K562 (cell line): Measurements from ENCODE around the gene CCDC85B. TPM values are rescaled to one million over a fixed set of nuclear protein-coding genes. Genes with fewer than 3 reads are reported as not detected.

Source experiments
- ADNP ChIP-seq: fragments of 200-800 bp; sonication (Bioruptor generic); IDR thresholded peaks from 2 replicates; pipeline ENCODE4 v1.6.1; 2016; ENCODE audit warnings: missing genetic modification characterization, missing compliant biosample characterization
- MIER1 ChIP-seq: fragments of 450-650 bp; IDR thresholded peaks from 2 replicates; pipeline ENCODE4 v1.6.1; 2016; ENCODE audit warnings: antibody characterized with exemption, mild to moderate bottlenecking, low read depth
- MTA3 ChIP-seq: fragments of 450-650 bp; formaldehyde crosslinking; IDR thresholded peaks from 2 replicates; pipeline ENCODE4 v1.6.1; 2017; ENCODE audit warnings: mild to moderate bottlenecking, borderline replicate concordance
- MXI1 ChIP-seq: IDR thresholded peaks from 2 replicates; pipeline ENCODE4 v1.6.1; 2011; ENCODE audit warnings: low read depth, mild to moderate bottlenecking, improper control_type of control experiment, low read length
- NR4A1 ChIP-seq, 2 experiments: fragments of 250-450 bp in 1 of 2; fragments of 450-650 bp in 1 of 2; sonication (Bioruptor Pico) in 1 of 2; IDR thresholded peaks; 2 replicates each; pipeline versions ENCODE4 v1.4.0 to v1.6.1; 2016 to 2020; ENCODE audit warnings: mild to moderate bottlenecking in 2 of 2, missing compliant biosample characterization in 1 of 2, missing genetic modification characterization in 1 of 2, moderate library complexity in 1 of 2
- PURB ChIP-seq: sonication (generic); formaldehyde crosslinking; IDR thresholded peaks from 2 replicates; pipeline ENCODE4 v1.9.0; 2021; ENCODE audit warnings: low read depth, mild to moderate bottlenecking, missing genetic modification reagents
- RBM17 ChIP-seq: fragments of 200-400 bp; formaldehyde crosslinking; IDR thresholded peaks from 2 replicates; pipeline ENCODE4 v1.6.1; 2017; ENCODE audit warnings: low read depth, mild to moderate bottlenecking, low read length, borderline replicate concordance
- SRF ChIP-seq, 2 experiments: fragments of 250-450, 450-650 bp in 1 of 2; sonication (Bioruptor Pico) in 1 of 2; sonication (generic) in 1 of 2; formaldehyde crosslinking; IDR thresholded peaks; 2 replicates each; pipeline versions ENCODE4 v1.5.0 to v1.5.1; 2020 to 2022; ENCODE audit warnings: mild to moderate bottlenecking in 1 of 2, missing genetic modification reagents in 1 of 2
- TAF1 ChIP-seq: IDR thresholded peaks from 2 replicates; pipeline ENCODE4 v1.6.1; 2011; ENCODE audit warnings: mild to moderate bottlenecking, low read length, moderate library complexity; ENCODE audit not compliant: insufficient read depth, control insufficient read depth, severe bottlenecking; ENCODE audit errors: extremely low read depth
- TEAD2 ChIP-seq: fragments of 450-650 bp; IDR thresholded peaks from 2 replicates; pipeline ENCODE4 v1.6.1; 2016; ENCODE audit warnings: missing genetic modification characterization, control low read depth, missing compliant biosample characterization
- YBX1 ChIP-seq: fragments of 450-650 bp; IDR thresholded peaks from 2 replicates; pipeline ENCODE4 v1.7.1; 2016; ENCODE audit warnings: mild to moderate bottlenecking
- ZBTB7A ChIP-seq: IDR thresholded peaks from 2 replicates; pipeline ENCODE4 v1.6.1; 2011; ENCODE audit warnings: low read depth, mild to moderate bottlenecking, low read length, moderate library complexity, borderline replicate concordance; ENCODE audit not compliant: control insufficient read depth
- ZNF12 ChIP-seq: sonication (generic); formaldehyde crosslinking; IDR thresholded peaks from 2 replicates; pipeline ENCODE4 v1.4.0; 2020; ENCODE audit warnings: mild to moderate bottlenecking, missing genetic modification reagents
- ZNF311 ChIP-seq: fragments of 250-450 bp; sonication (Bioruptor Pico); IDR thresholded peaks from 2 replicates; pipeline ENCODE4 v1.4.0; 2020; ENCODE audit warnings: mild to moderate bottlenecking, moderate library complexity
- ZNF589 ChIP-seq: fragments of 200-800 bp; sonication (Bioruptor generic); IDR thresholded peaks from 2 replicates; pipeline ENCODE4 v1.6.1; 2016; ENCODE audit warnings: low read depth, missing genetic modification characterization, missing compliant biosample characterization
- ZNF699 ChIP-seq: fragments of 250-450 bp; sonication (Bioruptor Pico); IDR thresholded peaks from 2 replicates; pipeline ENCODE4 v1.8.0; 2021; ENCODE audit warnings: mild to moderate bottlenecking, moderate library complexity; ENCODE audit not compliant: insufficient replicate concordance
- ZNF766 ChIP-seq: fragments of 200-800 bp; sonication (Bioruptor generic); conservative IDR thresholded peaks from 2 replicates; pipeline ENCODE4 v1.6.1; 2016; ENCODE audit warnings: missing genetic modification characterization, missing compliant biosample characterization
- ZNF830 ChIP-seq: fragments of 250-450 bp; sonication (Bioruptor Pico); IDR thresholded peaks from 2 replicates; pipeline ENCODE4 v1.5.0; 2021; ENCODE audit warnings: mild to moderate bottlenecking
- polyA plus RNA-seq, 8 experiments: library from polyadenylated mRNA; depleted of rRNA in 4 of 8; stranded (reverse) in 5 of 8; unstranded in 3 of 8; fragments of >200 nt; fragmentation: Nextera tagmentation in 2 of 8; fragmentation: Illumina TruSeq in 1 of 8; extraction: Ambion mirVana in 2 of 8; extraction: Trizol in 1 of 8; gene quantifications; 2 replicates each; pipeline versions ENCODE4 v1.2.1 to v1.2.3, GENCODE V29; 2011 to 2014; ENCODE audit warnings: inconsistent platforms in 1 of 8, missing spikeins in 1 of 8
- total RNA-seq, 7 experiments: library from RNA; depleted of rRNA in 6 of 7; stranded (reverse); fragments of >200 nt in 6 of 7; fragmentation: Illumina TruSeq in 2 of 7; extraction: Trizol in 2 of 7; gene quantifications; 2 replicates each; pipeline versions ENCODE4 v1.2.1 to v1.2.3, GENCODE V29; 2011 to 2021; ENCODE audit warnings: low replicate concordance in 1 of 7
- TF ChIP-seq, protein P1 (sequence below): sonication (generic); formaldehyde crosslinking; IDR thresholded peaks from 2 replicates; pipeline ENCODE4 v1.8.0; 2022; ENCODE audit warnings: mild to moderate bottlenecking, missing genetic modification reagents
- TF ChIP-seq, protein P2 (sequence below): fragments of 150-350 bp; IDR thresholded peaks from 2 replicates; pipeline ENCODE4 v1.6.1; 2014; ENCODE audit warnings: low read depth, mild to moderate bottlenecking, low read length, borderline replicate concordance
- TF ChIP-seq, protein P3 (sequence below): fragments of 250-450 bp; sonication (Bioruptor Pico); IDR thresholded peaks from 2 replicates; pipeline ENCODE4 v1.4.0; 2020; ENCODE audit warnings: mild to moderate bottlenecking, moderate library complexity, borderline replicate concordance

CCDC85B gene
- total and polyA plus RNA-seq, 9 of the 15 experiments (the other 6 are each of a cell fraction or from before 2014, with no cell fraction given) = 0.14 to 138 (median 6.2) TPM

DNA sequence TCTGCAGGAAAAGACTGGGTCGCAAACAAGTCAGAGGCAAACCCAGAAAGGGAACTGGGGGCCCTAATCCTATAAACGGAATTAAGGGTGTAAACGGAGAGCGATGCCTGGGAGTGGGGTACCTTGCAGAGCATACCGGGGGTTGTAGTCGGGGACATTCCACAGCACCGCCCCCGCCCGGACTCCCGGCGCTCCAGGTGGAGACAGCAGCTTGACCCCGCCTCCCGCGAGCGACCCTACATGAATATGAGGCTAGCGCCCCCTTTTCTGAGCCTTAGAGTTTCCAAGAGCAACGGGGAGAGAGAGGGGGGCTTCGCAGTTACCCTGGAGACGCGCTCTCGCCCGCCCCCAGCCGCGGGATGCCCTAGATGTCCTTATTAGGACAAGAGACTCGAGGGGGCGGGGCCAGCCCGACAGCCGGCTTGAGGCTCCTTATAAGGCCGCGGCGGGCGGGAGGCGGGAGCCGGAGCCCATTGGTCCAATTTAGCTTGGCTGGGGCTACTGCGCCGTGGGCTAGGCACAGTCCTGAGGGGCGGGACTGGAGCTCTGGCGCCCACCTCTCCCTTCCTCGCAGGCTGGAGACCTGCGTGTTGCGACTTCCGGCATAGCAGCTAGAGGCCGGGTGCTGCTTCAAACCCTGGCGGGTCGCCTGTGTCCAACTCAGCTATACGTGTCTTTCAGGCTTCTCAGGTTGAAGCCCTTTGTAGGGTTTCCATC lies 31.2 kb upstream of the CCDC85B start (continued):
- TF ChIP-seq, protein P1, sequence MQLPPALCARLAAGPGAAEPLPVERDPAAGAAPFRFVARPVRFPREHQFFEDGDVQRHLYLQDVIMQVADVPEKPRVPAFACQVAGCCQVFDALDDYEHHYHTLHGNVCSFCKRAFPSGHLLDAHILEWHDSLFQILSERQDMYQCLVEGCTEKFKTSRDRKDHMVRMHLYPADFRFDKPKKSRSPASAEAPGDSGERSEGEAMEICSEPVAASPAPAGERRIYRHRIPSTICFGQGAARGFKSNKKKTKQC (CRISPR knock-in tag) = no peak
- TF ChIP-seq NR4A1 (CRISPR knock-in tag; IDR thresholded peaks at IDR 0.05) (no peak), NR4A1 (tag; IDR thresholded peaks at IDR 0.05) (no peak), RBM17 (no peak), ZNF12 (no peak), ZNF766 (CRISPR knock-in tag) (peak; percentile 96), YBX1 (no peak), MIER1 (no peak), TEAD2 (tag) (0 out of 2 replicates have a peak, but pooled peaks have one; percentile 9), ZNF311 (CRISPR knock-in tag) (no peak), ZNF589 (CRISPR knock-in tag) (peak; percentile 96), ADNP (no peak), ZBTB7A (peak; percentile 91), ZNF699 (CRISPR knock-in tag) (no peak), ZNF830 (CRISPR knock-in tag) (no peak), PURB (CRISPR knock-in tag) (no peak), SRF (CRISPR knock-in tag; IDR thresholded peaks at IDR 0.05) (peak; percentile 99 to 100), TAF1 (peak; percentile 94), MTA3 (peak; percentile 73; the same call in 1 of the 2 replicates), MXI1 (peak; percentile 59; the same call in 1 of the 2 replicates)
- TF ChIP-seq, protein P2, sequence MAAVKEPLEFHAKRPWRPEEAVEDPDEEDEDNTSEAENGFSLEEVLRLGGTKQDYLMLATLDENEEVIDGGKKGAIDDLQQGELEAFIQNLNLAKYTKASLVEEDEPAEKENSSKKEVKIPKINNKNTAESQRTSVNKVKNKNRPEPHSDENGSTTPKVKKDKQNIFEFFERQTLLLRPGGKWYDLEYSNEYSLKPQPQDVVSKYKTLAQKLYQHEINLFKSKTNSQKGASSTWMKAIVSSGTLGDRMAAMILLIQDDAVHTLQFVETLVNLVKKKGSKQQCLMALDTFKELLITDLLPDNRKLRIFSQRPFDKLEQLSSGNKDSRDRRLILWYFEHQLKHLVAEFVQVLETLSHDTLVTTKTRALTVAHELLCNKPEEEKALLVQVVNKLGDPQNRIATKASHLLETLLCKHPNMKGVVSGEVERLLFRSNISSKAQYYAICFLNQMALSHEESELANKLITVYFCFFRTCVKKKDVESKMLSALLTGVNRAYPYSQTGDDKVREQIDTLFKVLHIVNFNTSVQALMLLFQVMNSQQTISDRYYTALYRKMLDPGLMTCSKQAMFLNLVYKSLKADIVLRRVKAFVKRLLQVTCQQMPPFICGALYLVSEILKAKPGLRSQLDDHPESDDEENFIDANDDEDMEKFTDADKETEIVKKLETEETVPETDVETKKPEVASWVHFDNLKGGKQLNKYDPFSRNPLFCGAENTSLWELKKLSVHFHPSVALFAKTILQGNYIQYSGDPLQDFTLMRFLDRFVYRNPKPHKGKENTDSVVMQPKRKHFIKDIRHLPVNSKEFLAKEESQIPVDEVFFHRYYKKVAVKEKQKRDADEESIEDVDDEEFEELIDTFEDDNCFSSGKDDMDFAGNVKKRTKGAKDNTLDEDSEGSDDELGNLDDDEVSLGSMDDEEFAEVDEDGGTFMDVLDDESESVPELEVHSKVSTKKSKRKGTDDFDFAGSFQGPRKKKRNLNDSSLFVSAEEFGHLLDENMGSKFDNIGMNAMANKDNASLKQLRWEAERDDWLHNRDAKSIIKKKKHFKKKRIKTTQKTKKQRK = no peak
- TF ChIP-seq, protein P3, sequence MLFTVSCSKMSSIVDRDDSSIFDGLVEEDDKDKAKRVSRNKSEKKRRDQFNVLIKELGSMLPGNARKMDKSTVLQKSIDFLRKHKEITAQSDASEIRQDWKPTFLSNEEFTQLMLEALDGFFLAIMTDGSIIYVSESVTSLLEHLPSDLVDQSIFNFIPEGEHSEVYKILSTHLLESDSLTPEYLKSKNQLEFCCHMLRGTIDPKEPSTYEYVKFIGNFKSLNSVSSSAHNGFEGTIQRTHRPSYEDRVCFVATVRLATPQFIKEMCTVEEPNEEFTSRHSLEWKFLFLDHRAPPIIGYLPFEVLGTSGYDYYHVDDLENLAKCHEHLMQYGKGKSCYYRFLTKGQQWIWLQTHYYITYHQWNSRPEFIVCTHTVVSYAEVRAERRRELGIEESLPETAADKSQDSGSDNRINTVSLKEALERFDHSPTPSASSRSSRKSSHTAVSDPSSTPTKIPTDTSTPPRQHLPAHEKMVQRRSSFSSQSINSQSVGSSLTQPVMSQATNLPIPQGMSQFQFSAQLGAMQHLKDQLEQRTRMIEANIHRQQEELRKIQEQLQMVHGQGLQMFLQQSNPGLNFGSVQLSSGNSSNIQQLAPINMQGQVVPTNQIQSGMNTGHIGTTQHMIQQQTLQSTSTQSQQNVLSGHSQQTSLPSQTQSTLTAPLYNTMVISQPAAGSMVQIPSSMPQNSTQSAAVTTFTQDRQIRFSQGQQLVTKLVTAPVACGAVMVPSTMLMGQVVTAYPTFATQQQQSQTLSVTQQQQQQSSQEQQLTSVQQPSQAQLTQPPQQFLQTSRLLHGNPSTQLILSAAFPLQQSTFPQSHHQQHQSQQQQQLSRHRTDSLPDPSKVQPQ (CRISPR knock-in tag) = no peak
